Measurements from ENCODE around the gene ECEL1.
"Not testable (repeated sequence)": the region's sequence is repeated elsewhere in the genome, so short reads cannot be mapped to it uniquely, and the experiment has no call there.

The ECEL1 gene

DNA sequence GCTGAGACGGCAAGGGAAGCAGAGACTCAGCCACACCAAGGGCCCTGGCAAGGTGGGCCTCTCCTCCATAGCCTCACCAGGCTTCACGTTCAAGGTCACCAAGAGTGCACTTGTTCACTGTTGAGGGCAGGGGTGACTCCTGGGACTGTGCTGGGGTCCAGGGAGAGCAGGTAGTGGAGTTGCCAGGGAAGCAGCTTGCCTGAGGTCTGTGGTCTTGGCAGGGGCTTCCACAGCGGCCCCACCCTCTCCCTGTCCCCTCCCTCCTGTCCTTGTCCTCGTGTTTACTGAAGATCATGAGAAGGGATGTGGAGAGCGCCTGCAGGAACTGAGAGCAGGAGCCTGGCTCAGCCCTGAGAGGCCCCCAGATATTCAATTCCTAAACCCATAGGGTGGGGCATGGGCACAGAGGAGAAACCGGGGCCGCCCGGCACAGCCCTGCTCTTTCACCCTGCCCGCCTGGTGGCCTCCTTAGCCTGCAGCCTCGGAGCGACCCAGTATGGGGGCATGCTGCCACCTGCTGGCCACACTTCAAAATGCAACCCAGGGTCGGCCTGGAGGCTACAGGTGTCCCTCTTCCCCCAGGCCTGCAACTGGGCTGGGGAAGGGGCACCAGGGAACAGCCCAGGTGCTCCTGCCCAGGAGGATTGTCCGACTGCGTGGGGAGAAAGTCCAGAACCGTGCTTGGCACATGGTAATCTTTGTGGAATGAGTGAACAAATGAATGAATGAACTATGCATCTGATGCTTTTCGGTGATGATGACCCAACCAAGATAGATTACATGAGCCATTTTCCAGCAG lies 47.2 kb downstream of the ECEL1 start:
- DNase-seq, result not testable (repeated sequence)

DNA sequence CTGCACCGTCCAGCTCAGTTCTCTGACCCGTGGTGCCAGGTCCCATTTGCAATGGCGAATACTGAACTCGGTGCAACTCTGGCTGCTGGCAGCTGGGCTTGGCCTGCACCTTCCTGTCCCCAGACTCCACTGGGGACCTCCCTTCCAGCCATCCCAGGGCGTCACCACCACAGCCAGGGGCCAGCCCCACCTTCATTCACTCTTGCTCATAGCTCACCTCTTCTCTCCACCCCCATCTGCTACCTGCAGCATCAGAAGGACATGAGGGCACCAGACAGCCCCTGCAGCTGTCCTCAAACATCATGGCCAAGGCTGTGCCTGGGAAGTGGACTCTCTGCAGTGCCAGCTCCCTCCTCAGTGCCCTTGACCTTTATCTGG lies 47.9 kb downstream of the ECEL1 start:
- DNase-seq, result no peak

DNA sequence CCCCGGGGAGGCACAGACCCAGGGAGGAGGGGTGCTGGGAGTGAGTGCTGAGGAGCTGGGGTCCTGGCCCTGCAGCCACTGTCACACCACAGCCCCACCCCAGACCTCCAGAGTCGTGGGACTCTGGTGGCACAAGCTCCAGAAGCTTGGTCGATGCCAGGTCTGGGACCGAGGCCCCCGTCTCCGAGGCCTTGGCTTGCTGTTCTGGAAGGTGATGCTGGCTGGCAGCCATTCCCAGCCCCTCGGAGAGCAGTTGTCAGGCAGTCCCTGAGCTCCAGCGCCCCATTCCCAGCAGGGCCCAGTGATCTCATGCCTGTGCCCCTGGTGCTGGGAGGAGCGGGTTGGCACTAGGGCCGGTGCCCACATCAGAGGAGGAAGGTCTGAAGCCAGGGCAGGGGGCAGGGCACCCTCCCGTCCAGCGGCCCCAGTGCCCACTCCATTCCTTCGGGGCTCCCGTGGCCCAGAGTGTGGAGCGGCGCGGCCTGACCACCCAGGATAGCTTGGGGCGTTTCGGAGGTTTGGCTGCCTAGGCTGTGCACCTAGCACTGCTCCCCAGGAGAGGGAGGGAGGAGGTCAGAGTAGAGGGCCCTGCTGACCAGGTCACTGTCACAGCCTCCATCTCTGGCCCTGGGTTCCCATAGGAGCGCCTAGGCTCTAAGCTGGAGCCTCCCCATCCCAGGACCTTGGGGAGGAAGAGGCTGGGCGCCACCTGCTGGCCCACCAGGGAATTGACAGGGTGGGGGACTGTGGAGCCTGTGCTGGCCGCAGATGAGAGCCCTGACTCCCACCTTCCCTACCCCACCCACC lies 48.5 kb downstream of the ECEL1 start:
- DNase-seq, result no peak

DNA sequence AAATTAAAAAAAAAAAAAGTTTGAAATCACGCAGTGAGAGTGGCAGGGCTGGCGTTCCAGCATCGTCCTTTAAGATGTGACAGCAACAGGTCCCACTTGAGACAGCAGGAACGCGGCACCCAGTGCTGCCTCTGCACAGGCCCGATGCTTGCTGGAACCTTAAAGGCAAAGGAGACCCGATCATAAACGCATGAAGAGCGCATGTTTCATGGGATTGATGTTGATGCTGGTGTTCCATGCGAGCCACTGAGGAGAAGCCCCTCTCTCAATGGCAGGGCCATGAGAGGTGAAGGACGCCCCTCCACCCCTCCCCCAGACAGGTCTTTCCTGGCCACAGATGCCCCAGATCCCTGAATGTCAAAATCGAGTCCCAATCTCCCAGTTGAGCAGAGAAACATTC lies 49.5 kb downstream of the ECEL1 start:
- DNase-seq, result no peak

DNA sequence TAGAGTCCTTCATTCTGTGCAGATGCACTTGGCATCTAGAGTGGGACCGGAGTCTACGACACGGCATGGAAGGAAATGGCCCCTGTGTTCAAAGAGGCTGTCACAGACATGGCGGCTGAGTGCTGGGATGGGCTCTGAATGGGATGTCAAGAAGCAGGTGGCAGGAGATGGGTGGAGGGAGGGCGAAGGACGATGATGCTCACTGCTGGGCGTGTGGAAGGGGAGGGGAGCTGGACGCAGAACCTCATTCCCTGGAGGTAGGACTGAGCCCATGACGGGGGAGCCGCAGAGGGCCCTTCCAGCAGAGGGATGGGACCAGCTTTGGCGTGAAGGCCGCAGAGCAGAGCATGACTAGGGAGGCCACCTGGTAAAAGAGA lies 50.5 kb downstream of the ECEL1 start:
- no peak for DNase-seq

DNA sequence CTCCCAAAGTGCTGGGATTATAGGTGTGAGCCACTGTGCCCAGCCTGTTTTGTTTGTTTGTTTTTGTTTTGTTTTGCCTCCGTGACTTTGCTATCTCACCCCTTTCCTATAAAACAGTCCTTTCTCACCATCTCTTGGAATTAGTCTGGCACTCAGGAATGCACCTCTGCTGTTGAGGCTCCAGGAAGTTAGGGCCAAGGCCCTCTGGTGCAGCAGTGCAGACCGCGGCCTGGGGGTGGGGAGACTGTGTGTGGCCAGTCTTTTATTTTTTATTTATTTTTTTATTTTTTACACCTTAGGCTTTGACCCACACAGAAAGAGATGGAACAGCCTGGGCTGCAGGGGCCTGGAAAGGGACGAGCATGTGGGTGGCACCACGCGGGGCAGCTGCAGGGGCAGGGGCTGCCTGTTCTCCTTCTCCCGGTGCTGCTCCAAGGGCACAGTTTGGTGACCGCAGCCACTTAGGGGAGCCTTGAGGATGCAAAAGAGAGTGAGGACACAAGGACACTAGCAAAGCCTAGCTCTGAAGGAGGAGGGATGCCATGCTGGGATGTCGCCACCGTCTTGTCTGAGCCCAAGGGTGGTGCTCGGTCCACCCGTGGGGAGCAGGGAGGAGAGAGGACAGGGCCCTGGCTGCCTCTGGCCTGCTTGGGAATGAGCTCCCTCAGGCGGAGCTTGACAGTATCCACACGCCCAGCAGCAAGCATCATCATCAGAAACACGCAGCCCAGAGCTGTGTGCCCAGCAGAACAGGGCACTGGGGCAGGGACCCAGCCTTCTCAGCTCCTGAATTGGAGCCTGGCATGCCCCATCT lies 51.0 kb downstream of the ECEL1 start:
- DNase-seq, result no peak

DNA sequence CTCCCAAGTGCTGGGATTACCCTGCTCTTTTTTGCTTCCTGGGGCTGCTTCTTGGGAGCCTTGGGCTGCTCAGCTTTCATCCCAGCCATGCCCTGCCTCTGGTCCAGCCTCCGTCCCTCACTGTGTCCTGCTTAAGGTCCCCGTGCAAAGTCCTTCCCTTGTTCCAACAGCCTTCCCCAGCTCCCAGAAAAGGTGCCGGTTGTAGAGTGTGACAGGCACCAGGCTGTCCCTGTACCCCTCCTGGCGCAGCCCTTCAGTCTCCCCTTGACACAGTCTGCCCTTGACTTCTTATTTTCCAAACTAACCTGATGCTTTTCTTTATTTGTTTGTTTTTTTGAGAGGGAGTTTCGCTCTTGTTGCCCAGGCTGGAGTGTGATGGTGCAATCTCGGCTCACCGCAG lies 51.8 kb downstream of the ECEL1 start:
- no peak for DNase-seq

DNA sequence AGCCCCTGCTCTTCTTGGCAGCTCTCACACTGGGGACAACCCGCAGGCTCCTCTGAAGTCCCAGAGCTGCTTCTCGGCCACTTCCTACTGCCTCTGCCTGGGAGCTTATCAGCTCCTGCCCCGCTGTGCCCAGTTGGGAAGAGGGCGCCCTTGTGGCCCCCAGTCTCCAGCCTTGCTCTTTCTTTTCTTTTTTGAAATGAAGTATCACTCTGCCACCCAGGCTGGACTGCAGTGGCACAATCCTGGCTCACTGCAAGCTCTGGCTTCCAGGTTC lies 52.3 kb downstream of the ECEL1 start:
- DNase-seq, result no peak

DNA sequence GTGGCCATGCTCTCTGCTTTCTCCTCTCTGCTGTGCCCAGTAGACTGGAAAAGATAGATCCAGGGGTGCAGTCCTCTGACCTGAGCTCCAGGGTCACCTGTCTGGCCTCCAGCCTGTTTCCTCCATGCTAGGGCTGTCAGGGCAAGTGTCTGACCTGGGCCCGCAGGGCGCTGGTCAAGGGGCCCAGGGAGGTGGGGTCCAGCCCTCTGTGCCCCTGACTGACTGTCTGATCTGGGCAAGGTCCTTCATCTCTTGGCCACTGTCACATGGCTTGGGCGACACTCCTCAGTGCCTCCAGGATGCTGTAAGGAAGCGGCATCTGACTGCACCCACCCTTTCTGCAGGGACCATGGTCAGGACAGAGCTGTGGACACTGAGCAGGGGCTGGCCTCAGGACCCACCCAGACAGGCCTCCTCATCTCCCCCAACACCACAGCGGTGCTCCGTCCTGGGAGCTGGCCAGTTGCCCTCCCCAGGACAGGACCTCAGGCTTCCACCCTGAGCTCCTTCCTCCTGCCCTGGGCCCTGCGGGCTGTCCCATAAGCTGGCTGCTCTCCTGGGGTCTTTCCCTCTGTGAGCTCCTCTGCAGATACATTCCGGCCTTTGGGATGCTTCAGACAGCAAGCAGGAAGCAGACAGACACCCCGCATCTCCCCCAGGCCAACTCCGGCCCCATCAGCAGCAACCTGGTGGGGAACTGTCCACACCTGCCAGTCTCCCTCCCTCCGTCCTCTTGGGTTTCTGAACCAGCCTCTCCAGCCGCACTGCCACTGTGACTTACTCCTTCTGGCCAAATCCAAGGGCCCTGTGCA lies 52.9 kb downstream of the ECEL1 start:
- no peak for DNase-seq

DNA sequence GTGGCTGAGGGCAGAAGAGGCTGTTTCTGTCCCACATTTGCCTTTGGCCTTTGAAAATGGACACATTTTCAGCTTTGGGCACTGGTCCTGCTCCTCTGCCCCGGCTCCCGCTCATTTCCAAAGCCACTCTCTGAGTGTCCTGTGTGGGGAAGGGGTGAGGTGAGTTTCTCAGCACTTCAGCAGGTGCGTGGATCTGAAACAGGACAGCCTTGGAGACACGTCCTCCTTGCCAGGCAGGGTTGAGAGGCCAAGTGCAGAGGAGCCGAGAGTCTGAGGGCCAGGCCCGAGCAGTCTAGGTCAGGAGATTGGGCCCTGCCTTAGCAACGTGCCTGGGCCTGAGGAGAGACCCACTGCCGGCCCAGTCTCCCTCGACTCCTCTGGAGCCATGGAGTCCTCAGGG lies 53.5 kb downstream of the ECEL1 start:
- no peak for DNase-seq

DNA sequence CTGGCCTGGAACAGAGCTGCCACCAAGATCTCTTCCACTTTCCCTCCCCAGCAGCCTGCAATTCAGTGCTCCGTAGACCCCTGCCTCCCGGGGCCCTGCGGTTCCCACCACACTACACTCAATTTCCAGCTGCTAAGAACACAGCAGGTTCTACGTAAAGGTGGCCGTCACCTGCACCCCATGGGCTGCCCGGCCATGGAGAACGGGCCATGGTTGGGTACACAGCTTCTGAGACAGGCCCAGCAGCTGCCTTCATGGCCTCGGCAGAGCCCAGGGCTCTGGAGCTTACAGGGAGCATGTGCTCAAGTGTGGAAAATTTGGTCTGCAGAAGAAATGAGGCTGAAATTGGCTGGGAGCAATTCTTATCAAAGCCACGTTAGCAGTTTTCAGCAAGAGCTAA lies 54.0 kb downstream of the ECEL1 start:
- DNase-seq, result not testable (repeated sequence)

DNA sequence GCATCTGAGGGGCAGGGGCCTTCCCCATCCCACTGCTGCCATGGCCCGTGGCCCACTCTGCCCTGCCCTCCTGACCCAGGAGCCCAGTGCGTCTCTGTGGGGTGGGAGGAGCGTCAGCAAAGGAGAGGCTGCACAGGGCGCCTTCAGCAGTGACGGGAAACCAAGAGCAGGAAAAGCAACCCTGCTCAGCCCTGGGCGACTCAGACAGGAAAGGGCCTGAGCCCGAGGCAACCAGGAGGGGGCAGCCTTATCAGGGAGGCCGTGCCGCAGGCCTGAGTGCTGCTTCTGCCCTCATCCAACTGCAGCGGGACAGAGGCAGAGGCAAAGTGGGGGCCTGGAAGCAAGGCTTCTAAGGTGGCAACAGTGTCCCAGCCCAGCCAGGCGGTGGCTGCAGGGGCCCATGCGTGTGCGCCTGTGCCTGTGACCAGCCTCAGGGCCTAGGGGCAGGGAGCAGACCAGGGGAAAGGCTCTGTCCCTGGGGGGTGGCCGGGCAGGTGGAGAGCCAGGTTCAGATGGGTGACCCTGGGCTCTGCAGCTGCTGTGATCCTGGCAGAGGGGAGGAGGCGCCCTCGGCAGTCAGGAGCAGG lies 54.9 kb downstream of the ECEL1 start:
- DNase-seq, result no peak

DNA sequence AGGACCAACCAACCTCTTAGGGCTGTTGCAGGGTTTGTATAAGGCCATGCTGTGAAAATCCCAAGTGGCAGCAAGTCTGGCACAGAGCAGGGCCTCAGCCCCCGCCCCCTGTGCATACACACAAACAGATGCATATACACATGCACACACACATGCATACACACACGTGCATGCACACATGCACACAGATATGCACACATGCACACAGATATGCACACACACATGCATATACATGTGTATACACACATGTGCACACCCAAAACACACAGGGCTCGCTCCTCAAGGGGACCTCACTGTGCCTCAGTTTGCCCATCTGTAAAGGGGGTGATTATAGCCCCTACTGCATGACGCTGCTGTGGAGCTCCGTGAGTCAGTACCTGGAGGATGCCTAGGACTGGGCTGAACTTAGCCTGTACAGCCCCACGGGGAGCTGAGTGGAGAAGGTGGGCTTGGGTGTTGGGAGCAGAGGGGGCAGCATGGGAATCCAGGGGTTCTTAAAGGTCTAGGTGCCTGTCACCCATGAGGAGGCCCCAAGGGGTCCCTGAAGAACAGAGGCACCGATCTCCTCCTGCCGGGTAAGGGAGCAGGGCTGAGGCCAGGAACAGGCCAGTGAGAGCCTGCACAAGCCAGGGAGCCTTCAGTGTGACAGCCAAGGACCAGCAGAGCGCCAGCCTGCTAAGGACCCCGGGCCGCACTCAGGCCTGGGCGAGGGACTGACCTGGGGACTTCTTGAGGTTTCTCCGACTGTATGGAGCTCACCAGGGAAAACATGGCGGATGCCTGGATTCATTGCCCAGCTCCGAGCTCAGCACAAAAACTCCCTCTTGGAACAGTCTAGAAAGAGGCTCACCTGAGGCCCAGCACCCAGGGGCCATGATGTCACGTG lies 55.7 kb downstream of the ECEL1 start:
- DNase-seq, result no peak
